ENCODE results near the gene NSG1.

DNA sequence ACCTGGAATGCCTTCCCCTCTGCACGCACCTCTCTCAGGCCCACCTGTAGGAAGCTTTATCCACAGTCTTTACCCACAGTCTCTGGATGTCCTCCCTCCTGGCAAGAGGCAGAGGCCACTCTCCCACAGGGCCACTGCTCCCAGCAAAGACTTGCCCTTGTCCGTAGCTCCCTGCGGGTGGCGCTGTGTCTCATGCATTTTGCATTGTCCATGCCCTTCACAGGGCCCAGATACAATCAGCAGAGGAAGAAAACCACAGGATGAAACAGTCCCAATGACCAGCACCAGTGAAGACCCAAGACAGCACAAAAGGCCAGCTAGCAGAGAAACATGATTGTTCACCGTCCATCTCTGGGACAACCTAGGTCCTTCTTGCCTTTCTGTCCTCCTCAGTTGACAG, 2.1 kb upstream of the NSG1 start:
- TF ChIP-seq, protein P1, sequence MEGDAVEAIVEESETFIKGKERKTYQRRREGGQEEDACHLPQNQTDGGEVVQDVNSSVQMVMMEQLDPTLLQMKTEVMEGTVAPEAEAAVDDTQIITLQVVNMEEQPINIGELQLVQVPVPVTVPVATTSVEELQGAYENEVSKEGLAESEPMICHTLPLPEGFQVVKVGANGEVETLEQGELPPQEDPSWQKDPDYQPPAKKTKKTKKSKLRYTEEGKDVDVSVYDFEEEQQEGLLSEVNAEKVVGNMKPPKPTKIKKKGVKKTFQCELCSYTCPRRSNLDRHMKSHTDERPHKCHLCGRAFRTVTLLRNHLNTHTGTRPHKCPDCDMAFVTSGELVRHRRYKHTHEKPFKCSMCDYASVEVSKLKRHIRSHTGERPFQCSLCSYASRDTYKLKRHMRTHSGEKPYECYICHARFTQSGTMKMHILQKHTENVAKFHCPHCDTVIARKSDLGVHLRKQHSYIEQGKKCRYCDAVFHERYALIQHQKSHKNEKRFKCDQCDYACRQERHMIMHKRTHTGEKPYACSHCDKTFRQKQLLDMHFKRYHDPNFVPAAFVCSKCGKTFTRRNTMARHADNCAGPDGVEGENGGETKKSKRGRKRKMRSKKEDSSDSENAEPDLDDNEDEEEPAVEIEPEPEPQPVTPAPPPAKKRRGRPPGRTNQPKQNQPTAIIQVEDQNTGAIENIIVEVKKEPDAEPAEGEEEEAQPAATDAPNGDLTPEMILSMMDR (conservative IDR thresholded peaks at IDR 0.05; ENCODE audit: low read depth, low read length): peak; percentile 63
- TF ChIP-seq EZH2 (IDR thresholded peaks at IDR 0.05; ENCODE audit: borderline replicate concordance, low read depth, low read length, poor library complexity, severe bottlenecking): no peak

Measured in A673 (cell line).